AG09309 (cell line): ENCODE measurements around the gene OR2H2.

Experiments
- DNase-seq: peaks from one replicate; pipeline ENCODE4 v3.0.0-alpha.2; 2010; ENCODE audit warnings: low read depth
- H3K4me3 ChIP-seq: 2 replicates; pipeline ENCODE4 v1.5.1; 2011; ENCODE audit warnings: mild to moderate bottlenecking, low read depth, low read length, moderate library complexity; ENCODE audit not compliant: control insufficient read depth
- CTCF ChIP-seq: IDR thresholded peaks from 2 replicates; pipeline ENCODE4 v1.5.1; 2011; ENCODE audit warnings: mild to moderate bottlenecking, low read depth, low read length, inconsistent platforms; ENCODE audit not compliant: insufficient read depth, control insufficient read depth; ENCODE audit errors: missing control alignments

The OR2H2 gene

GRCh38 chr6:29632789-29633533 lies 48.0 kb downstream of the OR2H2 start, which contains the start of gene GABBR1:
TSS of gene GABBR1 (minus strand) at chr6:29633183. CDS start at chr6:29632385, 798 bp downstream.
- H3K4me3 ChIP-seq = peak within 1 kb of the TSS; percentile 85
- peak; percentile 39 for DNase-seq

GRCh38 chr6:29633534-29633905 lies 48.6 kb downstream of the OR2H2 start:
- peak overlapping the region; percentile 85 for H3K4me3 ChIP-seq
- TF ChIP-seq CTCF = no peak
- no peak for DNase-seq

More at GRCh38 chr6:29632789-29633533, 48.0 kb downstream of the OR2H2 start, which contains the start of gene GABBR1:
- no peak for TF ChIP-seq CTCF

GRCh38 chr6:29637247-29637646 lies 52.3 kb downstream of the OR2H2 start:
- no peak overlapping the region for H3K4me3 ChIP-seq
- no peak for DNase-seq
- TF ChIP-seq CTCF = no peak
